ENCODE measurements around the gene GGA2. TPM values are rescaled to one million over a fixed set of nuclear protein-coding genes. Genes with fewer than 3 reads are reported as not detected.
A peak's percentile ranks its signal among the peaks of the same experiment; 100 is the strongest.
"Not testable (repeated sequence)": the region's sequence is repeated elsewhere in the genome, so short reads cannot be mapped to it uniquely, and the experiment has no call there.

The GGA2 gene
- total RNA-seq, 2 experiments from 2014 or later, result 125 to 137 TPM

DNA sequence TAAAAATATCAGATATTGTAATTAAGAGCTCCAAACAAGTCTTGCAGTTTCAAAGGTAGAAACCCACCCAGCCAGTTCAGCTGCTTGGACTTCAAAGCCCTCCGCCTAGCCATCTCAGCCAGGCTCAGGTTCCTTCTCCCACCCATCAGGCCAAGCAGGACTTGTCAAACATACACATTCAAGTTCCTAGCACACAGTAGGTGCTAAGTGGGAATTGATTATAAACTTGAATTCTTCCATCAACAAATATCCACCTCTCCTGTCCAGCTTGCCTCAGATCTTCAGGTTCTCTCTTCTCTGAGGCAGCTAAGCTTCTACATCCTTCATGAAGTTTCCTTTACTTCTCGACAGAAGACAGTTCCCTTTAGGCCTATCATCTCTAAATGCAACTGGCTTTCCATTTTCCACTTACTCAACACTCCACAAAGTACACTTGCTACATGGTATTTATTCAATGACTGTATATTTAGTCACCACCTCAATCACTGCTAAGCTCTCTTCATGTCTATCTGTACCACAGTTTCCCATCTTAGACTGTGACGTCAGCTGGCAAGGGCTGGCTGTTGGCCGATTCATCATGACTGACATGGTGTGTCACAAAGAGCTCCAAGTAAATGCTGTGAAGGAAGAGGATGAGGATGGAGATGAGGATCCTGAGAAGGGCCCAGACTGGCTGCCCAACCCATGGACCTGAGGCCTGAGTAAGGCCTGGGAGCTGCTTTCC, 44.0 kb downstream of the GGA2 start:
- no peak overlapping the region for H3K4me3 Mint-ChIP-seq
- H3K27me3 Mint-ChIP-seq, result no peaks in the 10 kb centered on the region
- H3K9me3 Mint-ChIP-seq, result no peaks in the 10 kb centered on the region
- H3K36me3 Mint-ChIP-seq, result peaks cover 17% of the 10 kb centered on the region
- no peak overlapping the region for H3K27ac Mint-ChIP-seq
- POLR2A ChIA-PET, result no interaction called here
- no peaks in the 10 kb centered on the region for H3K4me1 Mint-ChIP-seq
- DNase-seq (no peak), ATAC-seq (ENCODE audit: low read depth) (no peak)

DNA sequence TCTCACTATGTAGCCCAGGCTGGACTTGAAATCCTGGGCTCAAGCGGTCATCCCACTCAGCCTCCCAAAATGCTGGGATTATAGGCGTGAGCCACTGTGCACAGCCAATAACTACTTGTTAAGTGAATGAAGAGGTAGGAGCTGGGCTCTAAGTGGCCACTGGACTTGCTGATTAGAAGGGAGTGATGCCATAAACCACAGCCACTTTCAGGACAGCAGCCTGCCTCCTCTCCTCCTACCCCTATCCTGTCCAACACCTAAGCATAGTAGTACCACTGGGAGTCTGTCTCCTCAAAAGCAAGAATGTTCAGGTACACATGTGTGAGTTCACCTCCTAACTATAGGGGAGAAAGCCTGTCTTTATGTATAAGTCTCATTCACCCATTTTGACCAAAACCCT, 45.1 kb downstream of the GGA2 start:
- ATAC-seq (ENCODE audit: low read depth), result no peak

GRCh38 chr16:23464196-23464595, 46.1 kb downstream of the GGA2 start:
- Mint-ChIP-seq H3K9me3 (no peaks in the 10 kb centered on the region), H3K27ac (no peak overlapping the region), H3K4me1 (no peaks in the 10 kb centered on the region), H3K27me3 (no peaks in the 10 kb centered on the region), H3K4me3 (no peak overlapping the region), H3K36me3 (peaks cover 11% of the 10 kb centered on the region)
- DNase-seq (no peak), ATAC-seq (ENCODE audit: low read depth) (no peak)
- POLR2A ChIA-PET, result no interaction called here

More for the DNA sequence above, 45.1 kb downstream of the GGA2 start:
- H3K36me3 Mint-ChIP-seq, result peaks cover 13% of the 10 kb centered on the region
- POLR2A ChIA-PET, result no interaction called here
- no peaks in the 10 kb centered on the region for H3K4me1 Mint-ChIP-seq
- no peak overlapping the region for H3K4me3 Mint-ChIP-seq
- no peaks in the 10 kb centered on the region for H3K27me3 Mint-ChIP-seq
- no peak overlapping the region for H3K27ac Mint-ChIP-seq
- DNase-seq, result no peak
- no peaks in the 10 kb centered on the region for H3K9me3 Mint-ChIP-seq

DNA sequence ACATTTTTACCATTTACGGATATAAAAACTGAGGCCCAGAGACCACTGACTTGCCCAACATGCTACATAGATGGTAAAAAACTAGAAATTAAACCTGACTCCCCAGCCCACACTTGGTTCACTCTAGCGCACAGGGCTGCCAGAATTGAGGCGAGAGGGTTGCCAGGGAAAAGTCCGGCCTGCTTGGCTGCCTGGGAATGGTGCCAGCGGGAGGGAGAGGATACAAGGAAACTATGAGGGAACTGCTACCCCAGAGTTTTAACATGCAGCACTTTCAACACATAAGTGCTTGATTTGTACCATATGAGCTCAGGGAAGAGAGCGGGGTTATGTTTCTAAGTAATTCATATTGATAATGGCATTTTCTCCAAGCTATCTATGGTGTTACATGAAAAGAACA, 47.3 kb downstream of the GGA2 start:
- H3K9me3 Mint-ChIP-seq; DNase-seq; H3K4me3 Mint-ChIP-seq; H3K27me3 Mint-ChIP-seq; H3K27ac Mint-ChIP-seq; ATAC-seq (ENCODE audit: low read depth); POLR2A ChIA-PET; H3K4me1 Mint-ChIP-seq; H3K36me3 Mint-ChIP-seq: not testable (repeated sequence)

- POLR2A ChIA-PET, result interaction anchor here (1.3 to 1.6 kb wide), 2 partner anchors 56 to 104 kb away, joined by 3 to 4 read pairs; partner anchors contain the start of genes EARS2 and UBFD1
- peaks cover 1% of the 10 kb centered on the region for H3K36me3 Mint-ChIP-seq
- no peaks in the 10 kb centered on the region for H3K9me3 Mint-ChIP-seq
- DNase-seq (no peak), ATAC-seq (ENCODE audit: low read depth) (no peak)
- H3K4me3 Mint-ChIP-seq, result peak overlapping the region; percentile 95
- no peaks in the 10 kb centered on the region for H3K27me3 Mint-ChIP-seq
- peak overlapping the region; percentile 78 for H3K27ac Mint-ChIP-seq
- H3K4me1 Mint-ChIP-seq, result peaks cover 22% of the 10 kb centered on the region
Observed at GRCh38 chr16:23453338-23454052, 56.8 kb downstream of the GGA2 start.

- Mint-ChIP-seq H3K36me3 (peaks cover 1% of the 10 kb centered on the region), H3K27me3 (no peaks in the 10 kb centered on the region), H3K4me3 (peak within 1 kb of the TSS; percentile 95), H3K27ac (peak within 1 kb of the TSS; percentile 78), H3K4me1 (peaks cover 25% of the 10 kb centered on the region), H3K9me3 (no peaks in the 10 kb centered on the region)
- ATAC-seq (ENCODE audit: low read depth), result peak; percentile 93
- POLR2A ChIA-PET, result interaction anchor here (1.3 to 1.6 kb wide), 2 partner anchors 57 to 105 kb away, joined by 3 to 4 read pairs; partner anchors contain the start of genes EARS2 and UBFD1
- peak; percentile 91 for DNase-seq
Observed at GRCh38 chr16:23452572-23453337, 57.5 kb downstream of the GGA2 start, which contains the start of gene COG7. Gene COG7 (minus strand): TSS chr16:23453189. CDS start chr16:23452994, 195 bp downstream.

DNA sequence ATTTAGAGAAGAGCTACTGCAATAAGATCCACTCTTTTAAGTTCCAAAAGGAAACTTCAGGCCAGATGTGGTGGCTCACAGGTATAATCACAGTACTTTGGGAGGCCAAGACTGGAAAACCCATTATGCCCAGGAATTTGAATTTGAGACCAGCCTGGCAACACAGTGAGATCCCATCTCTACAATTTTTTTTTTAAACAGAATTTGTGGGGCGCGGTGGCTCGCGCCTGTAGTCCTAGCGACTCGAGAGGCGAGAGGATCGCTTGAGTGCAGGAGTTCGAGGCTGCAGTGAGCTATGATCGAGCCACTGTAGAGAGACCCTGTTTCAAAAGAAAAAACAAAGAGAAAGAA, 58.1 kb downstream of the GGA2 start:
- Mint-ChIP-seq H3K36me3 (peaks cover 1% of the 10 kb centered on the region), H3K9me3 (no peaks in the 10 kb centered on the region), H3K27me3 (no peaks in the 10 kb centered on the region), H3K4me3 (peak overlapping the region; percentile 95), H3K27ac (peak overlapping the region; percentile 78), H3K4me1 (peaks cover 25% of the 10 kb centered on the region)
- no peak for ATAC-seq (ENCODE audit: low read depth)
- DNase-seq, result no peak
- POLR2A ChIA-PET, result interaction anchor here (0.6 to 1.3 kb wide), 3 partner anchors 96 to 137 kb away, joined by 3 to 6 read pairs (median 4); partner anchors contain the start of genes EARS2 and UBFD1

DNA sequence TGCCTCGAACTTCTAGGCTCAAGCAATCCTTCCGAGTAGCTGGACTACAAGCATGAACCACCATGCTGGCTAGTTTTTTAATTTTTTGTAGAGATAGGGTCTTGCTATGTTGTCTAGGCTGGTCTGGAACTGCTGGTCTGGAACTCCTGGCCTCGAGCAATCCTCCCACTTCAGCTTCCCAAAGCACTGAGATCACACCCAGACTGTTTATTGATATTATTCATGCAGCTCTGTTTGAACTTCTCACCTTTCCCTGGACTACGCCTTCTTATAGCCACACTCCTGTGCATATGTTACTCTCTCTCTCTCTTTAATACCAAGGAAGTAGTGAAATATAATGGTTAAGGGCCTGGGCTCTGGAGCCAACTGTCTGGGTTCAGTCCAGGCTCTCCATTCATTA, 61.9 kb downstream of the GGA2 start:
- peaks cover 24% of the 10 kb centered on the region for H3K4me1 Mint-ChIP-seq
- no peak overlapping the region for H3K27ac Mint-ChIP-seq
- peaks cover 5% of the 10 kb centered on the region for H3K36me3 Mint-ChIP-seq
- POLR2A ChIA-PET, result no interaction called here
- ATAC-seq (ENCODE audit: low read depth) (no peak), DNase-seq (no peak)
- H3K27me3 Mint-ChIP-seq, result no peaks in the 10 kb centered on the region
- no peak overlapping the region for H3K4me3 Mint-ChIP-seq
- no peaks in the 10 kb centered on the region for H3K9me3 Mint-ChIP-seq

- H3K36me3 Mint-ChIP-seq, result peaks cover 11% of the 10 kb centered on the region
- POLR2A ChIA-PET, result not testable (repeated sequence)
Observed at GRCh38 chr16:23437542-23437941, 72.8 kb downstream of the GGA2 start.

DNA sequence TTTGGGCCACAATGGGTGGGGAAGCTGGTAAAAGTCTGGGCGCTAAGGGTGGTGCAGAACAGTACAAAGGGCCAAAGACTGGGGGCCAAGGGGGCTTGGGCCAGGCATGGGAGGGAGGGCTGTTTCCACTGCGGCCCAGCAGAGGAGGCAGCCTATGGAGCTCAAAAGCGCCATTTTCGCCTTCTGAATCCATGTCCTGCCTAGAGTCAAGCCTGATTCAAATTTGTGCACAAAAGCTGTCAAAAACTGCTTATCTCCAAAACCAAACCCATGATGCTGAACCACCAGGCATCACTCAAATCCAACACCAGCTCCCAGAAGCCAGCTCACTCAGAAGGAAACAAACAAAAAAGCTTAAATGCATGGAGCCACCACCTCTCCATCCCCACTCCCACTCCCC, 73.3 kb downstream of the GGA2 start:
- Mint-ChIP-seq H3K9me3 (no peaks in the 10 kb centered on the region), H3K27me3 (no peaks in the 10 kb centered on the region), H3K4me1 (peaks cover 1% of the 10 kb centered on the region), H3K27ac (no peak overlapping the region), H3K4me3 (no peak overlapping the region), H3K36me3 (peaks cover 11% of the 10 kb centered on the region)
- POLR2A ChIA-PET, result no interaction called here
- DNase-seq, result no peak
- ATAC-seq (ENCODE audit: low read depth), result no peak

More at GRCh38 chr16:23437542-23437941, 72.8 kb downstream of the GGA2 start:
- H3K9me3 Mint-ChIP-seq; H3K27ac Mint-ChIP-seq; H3K4me3 Mint-ChIP-seq; H3K27me3 Mint-ChIP-seq; DNase-seq; H3K4me1 Mint-ChIP-seq; ATAC-seq (ENCODE audit: low read depth): not testable (repeated sequence)

DNA sequence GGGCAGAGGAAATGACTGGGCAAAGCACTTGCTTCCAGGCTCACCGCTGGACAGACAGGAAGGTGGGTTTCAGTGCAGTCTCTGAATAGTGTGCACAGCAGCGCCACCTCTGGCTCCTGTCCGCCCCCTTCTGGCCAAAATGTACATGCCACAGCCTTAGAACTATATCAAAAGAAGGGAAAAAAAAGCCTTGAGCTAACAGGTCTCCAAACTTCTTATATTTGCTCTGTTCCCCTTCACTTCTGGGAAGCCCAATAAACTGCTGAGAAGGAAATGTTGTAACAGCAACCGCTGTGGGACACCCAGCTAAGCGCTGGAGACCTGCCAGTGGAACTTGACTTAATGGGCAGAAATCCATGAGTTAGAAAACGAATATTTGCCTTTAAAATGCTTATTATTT, 74.8 kb downstream of the GGA2 start:
- peaks cover 8% of the 10 kb centered on the region for H3K36me3 Mint-ChIP-seq
- H3K27me3 Mint-ChIP-seq, result no peaks in the 10 kb centered on the region
- H3K27ac Mint-ChIP-seq, result no peak overlapping the region
- POLR2A ChIA-PET, result no interaction called here
- H3K4me3 Mint-ChIP-seq, result no peak overlapping the region
- DNase-seq, result peak; percentile 61
- H3K4me1 Mint-ChIP-seq, result peaks cover 1% of the 10 kb centered on the region
- H3K9me3 Mint-ChIP-seq, result no peaks in the 10 kb centered on the region
- peak; percentile 97 for ATAC-seq (ENCODE audit: low read depth)

DNA sequence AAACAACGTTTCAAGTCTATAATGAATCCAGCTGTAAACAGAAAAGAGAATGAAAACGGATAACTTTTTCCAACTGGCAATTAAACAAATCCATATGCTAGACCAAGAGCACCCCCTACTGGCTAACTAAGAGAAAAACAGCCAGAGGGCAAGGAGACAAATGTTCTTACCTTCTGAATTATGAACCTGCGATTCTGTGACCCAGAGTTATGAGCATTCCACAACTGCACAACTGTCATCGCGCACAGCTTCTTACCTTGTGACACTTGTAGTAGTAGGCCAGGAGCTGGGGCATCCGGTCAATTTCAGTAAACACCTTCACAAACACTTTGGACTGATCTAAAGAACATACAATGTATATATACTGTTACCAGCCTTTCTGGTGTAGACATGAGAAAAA, 75.9 kb downstream of the GGA2 start:
- peak; percentile 35 for DNase-seq
- POLR2A ChIA-PET, result no interaction called here
- Mint-ChIP-seq H3K4me1 (peaks cover 1% of the 10 kb centered on the region), H3K27ac (no peak overlapping the region), H3K36me3 (peaks cover 6% of the 10 kb centered on the region), H3K4me3 (no peak overlapping the region), H3K27me3 (no peaks in the 10 kb centered on the region), H3K9me3 (no peaks in the 10 kb centered on the region)
- ATAC-seq (ENCODE audit: low read depth), result no peak

DNA sequence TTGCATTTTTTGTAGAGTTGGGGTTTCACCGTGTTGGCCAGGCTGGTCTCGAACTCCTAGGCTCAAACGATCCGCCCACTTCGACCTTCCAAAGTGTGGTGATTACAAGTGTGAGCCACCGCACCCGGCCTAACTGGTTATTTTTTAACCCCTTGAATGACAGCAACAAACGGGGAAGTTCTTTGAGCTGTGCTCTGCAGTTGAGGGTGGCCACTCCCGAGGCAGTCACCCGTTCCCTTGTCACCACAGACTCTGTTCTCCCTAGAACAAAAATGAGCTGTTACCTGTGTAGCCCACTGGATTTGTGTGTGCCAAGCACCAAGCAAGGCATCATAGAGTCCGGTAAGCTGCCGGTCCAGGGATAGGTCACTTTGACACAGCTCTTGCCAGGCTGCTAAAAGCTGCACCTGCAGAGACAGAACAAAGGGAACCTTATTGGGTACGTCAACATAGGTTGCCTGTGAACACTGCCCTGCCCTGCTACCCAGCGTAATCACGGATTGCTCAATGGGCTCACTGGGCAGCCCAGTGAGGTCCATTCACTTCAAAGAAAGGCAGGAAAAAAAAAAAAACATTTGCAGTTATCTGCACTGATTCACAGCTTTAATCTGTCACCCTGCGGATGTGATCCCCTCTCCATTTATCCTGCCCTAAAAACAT, 76.9 kb downstream of the GGA2 start:
- DNase-seq (no peak), ATAC-seq (ENCODE audit: low read depth) (no peak)
- no peaks in the 10 kb centered on the region for H3K27me3 Mint-ChIP-seq
- no peaks in the 10 kb centered on the region for H3K9me3 Mint-ChIP-seq
- H3K36me3 Mint-ChIP-seq, result peaks cover 1% of the 10 kb centered on the region
- H3K4me3 Mint-ChIP-seq, result no peak overlapping the region
- peaks cover 1% of the 10 kb centered on the region for H3K4me1 Mint-ChIP-seq
- H3K27ac Mint-ChIP-seq, result no peak overlapping the region
- POLR2A ChIA-PET, result no interaction called here

Measured in activated naive CD8-positive, alpha-beta T cell treated with anti-CD3 and anti-CD28 coated beads, Interleukin-2, amount 10 ng/mL, durations not matched to agents 7 days and 5 days (primary cell).